HCT116 (cell line): ENCODE data around the gene CTSL. TPM values are rescaled to one million over a fixed set of nuclear protein-coding genes. Genes with fewer than 3 reads are reported as not detected.

Source experiments
- ATAC-seq: fragments of 200-7000 bp; cut with Tn5 transposase; 2 replicates; pipeline ENCODE4 v1.9.1; 2020; ENCODE audit warnings: mild to moderate bottlenecking, moderate library complexity
- BruUV-seq: library from RNA; stranded (reverse); fragments of 400-500 nt; replicated peaks from 2 replicates; lab custom pipeline; 2021; lab: Mats Ljungman, UMichigan
- CTCF ChIA-PET: fragments of 300-600 bp; sonication (Branson Sonifier 250); formaldehyde crosslinking; loops from one replicate; lab custom pipeline; 2021; ENCODE audit warnings: antibody characterized with exemption; lab: Charles Lee
- POLR2A ChIA-PET: fragments of 300-600, 350-600 bp; sonication (Branson Sonifier 250); formaldehyde crosslinking; loops from one replicate; lab custom pipeline; 2021; ENCODE audit warnings: antibody characterized with exemption; lab: Charles Lee
- RAD21 ChIA-PET, 2 experiments: fragments of 300-600 bp; sonication (Branson Sonifier 250); formaldehyde crosslinking; loops; one replicate each; lab custom pipeline; 2023; ENCODE audit warnings: low total read pairs in 2 of 2; ENCODE audit not compliant: uncharacterized antibody in 2 of 2, unreplicated experiment in 2 of 2, low non-redundant PET in 1 of 2; lab: Charles Lee
- DNase-seq: peaks from one replicate; pipeline ENCODE4 v3.0.0-alpha.2; 2010; ENCODE audit warnings: low read depth, low spot score
- H2AFZ ChIP-seq: fragments of 200-600 bp; shearing (Covaris generic), sonication (generic); 2 replicates; pipeline ENCODE4 v1.6.1; 2017; ENCODE audit warnings: low read depth, mixed run types, mixed read lengths, antibody characterized with exemption, low read length; ENCODE audit not compliant: poor library complexity, severe bottlenecking
- H3K27ac ChIP-seq: 2 replicates; pipeline ENCODE4 v1.5.1; 2012; ENCODE audit warnings: low read depth, low read length
- H3K27me3 ChIP-seq: fragments of 200-600 bp; sonication (generic); 2 replicates; pipeline ENCODE4 v1.6.1; 2016; ENCODE audit warnings: mixed run types, low read length, mixed read lengths; ENCODE audit not compliant: insufficient read depth
- H3K36me3 ChIP-seq, 2 experiments: fragments of 200-500 bp in 1 of 2; fragments of 200-600 bp in 1 of 2; sonication (Bioruptor generic) in 1 of 2; sonication (generic) in 1 of 2; 2 replicates each; pipeline versions ENCODE4 v1.5.1 to v1.6.1; 2014 to 2016; ENCODE audit warnings: low read length in 2 of 2, inconsistent platforms in 1 of 2, mixed read lengths in 1 of 2, mixed run types in 1 of 2; ENCODE audit not compliant: insufficient read depth in 2 of 2, control insufficient read depth in 1 of 2
- H3K4me1 ChIP-seq, 2 experiments: fragments of 200-600 bp in 1 of 2; sonication (generic) in 1 of 2; 2 replicates each; pipeline versions ENCODE4 v1.5.1 to v1.6.1; 2012 to 2017; ENCODE audit warnings: low read length in 2 of 2, inconsistent platforms in 1 of 2, mild to moderate bottlenecking in 1 of 2, mixed read lengths in 1 of 2, mixed run types in 1 of 2, moderate library complexity in 1 of 2; ENCODE audit not compliant: insufficient read depth in 2 of 2, control insufficient read depth in 1 of 2
- H3K4me2 ChIP-seq: fragments of 200-600 bp; sonication (generic); 2 replicates; pipeline ENCODE4 v1.6.1; 2017; ENCODE audit warnings: mixed run types, low read length, mixed read lengths
- H3K4me3 ChIP-seq, 2 experiments: fragments of 200-600 bp in 1 of 2; sonication (generic) in 1 of 2; replicated peaks in 1 of 2; 2 replicates each; pipeline ENCODE4 v1.5.1; 2011 to 2016; ENCODE audit warnings: low read length in 2 of 2, control low read depth in 1 of 2, low read depth in 1 of 2, mild to moderate bottlenecking in 1 of 2, mixed read lengths in 1 of 2, mixed run types in 1 of 2
- H3K79me2 ChIP-seq: fragments of 200-600 bp; sonication (generic); 2 replicates; pipeline ENCODE4 v1.6.1; 2017; ENCODE audit warnings: mild to moderate bottlenecking, mixed run types, low read length, moderate library complexity, mixed read lengths; ENCODE audit not compliant: insufficient read depth
- H3K9ac ChIP-seq: fragments of 200-600 bp; sonication (generic); 2 replicates; pipeline ENCODE4 v1.6.1; 2016; ENCODE audit warnings: low read length, mixed read lengths
- H3K9me2 ChIP-seq: fragments of 200-600 bp; sonication (generic), shearing (Covaris generic); 2 replicates; pipeline ENCODE4 v1.6.1; 2017; ENCODE audit warnings: mixed run types, mild to moderate bottlenecking, moderate library complexity; ENCODE audit not compliant: insufficient read depth
- H3K9me3 ChIP-seq, 2 experiments: fragments of 200-500 bp in 1 of 2; fragments of 200-600 bp in 1 of 2; sonication (Bioruptor generic) in 1 of 2; sonication (generic) in 1 of 2; 2 replicates each; pipeline ENCODE4 v1.6.1; 2014 to 2017; ENCODE audit warnings: low read length in 2 of 2, mixed read lengths in 2 of 2, inconsistent platforms in 1 of 2, low read depth in 1 of 2, mild to moderate bottlenecking in 1 of 2, mixed run types in 1 of 2, moderate library complexity in 1 of 2; ENCODE audit not compliant: control insufficient read depth in 1 of 2, insufficient read depth in 1 of 2
- H4K20me1 ChIP-seq: fragments of 200-600 bp; sonication (generic), shearing (Covaris generic); 2 replicates; pipeline ENCODE4 v1.6.1; 2017; ENCODE audit warnings: mixed run types, mild to moderate bottlenecking, moderate library complexity; ENCODE audit not compliant: insufficient read depth
- CBX3 ChIP-seq: IDR thresholded peaks from 2 replicates; pipeline ENCODE4 v1.6.1; 2012; ENCODE audit warnings: low read depth
- CEBPB ChIP-seq: IDR thresholded peaks from 2 replicates; pipeline ENCODE4 v1.6.1; 2012; ENCODE audit warnings: low read depth
- ELF1 ChIP-seq: IDR thresholded peaks from 2 replicates; pipeline ENCODE4 v1.6.1; 2012; ENCODE audit warnings: low read depth, borderline replicate concordance
- EZH2 ChIP-seq: fragments of 200-600 bp; sonication (generic); IDR thresholded peaks from 2 replicates; pipeline ENCODE4 v1.6.1; 2017; ENCODE audit warnings: antibody characterized with exemption, mixed run types
- EZH2phosphoT487 ChIP-seq: fragments of 200-600 bp; IDR thresholded peaks from 2 replicates; pipeline ENCODE4 v1.6.1; 2018; ENCODE audit warnings: antibody characterized with exemption, borderline replicate concordance
- POLR2A ChIP-seq: IDR thresholded peaks from 2 replicates; pipeline ENCODE4 v1.7.0; 2011; ENCODE audit warnings: borderline replicate concordance; ENCODE audit not compliant: insufficient read depth, insufficient read length; ENCODE audit errors: extremely low read depth
- POLR2AphosphoS5 ChIP-seq: IDR thresholded peaks from 2 replicates; pipeline ENCODE4 v1.6.1; 2011; ENCODE audit warnings: mild to moderate bottlenecking, low read depth, low read length, moderate library complexity
- SIN3A ChIP-seq: IDR thresholded peaks from 2 replicates; pipeline ENCODE4 v1.6.1; 2012; ENCODE audit warnings: low read depth
- SP1 ChIP-seq: IDR thresholded peaks from 2 replicates; pipeline ENCODE4 v1.6.1; 2012; ENCODE audit warnings: low read depth
- YY1 ChIP-seq: IDR thresholded peaks from 2 replicates; pipeline ENCODE4 v1.6.1; 2011; ENCODE audit warnings: low read length, low read depth, moderate library complexity, mild to moderate bottlenecking; ENCODE audit not compliant: insufficient replicate concordance; ENCODE audit errors: extremely low read depth
- intact Hi-C: fragments of 100-400 bp; cut with micrococcal nuclease; formaldehyde crosslinking; loops from 2 replicates; pipeline ENCODE4 v1.10.0; 2022
- total RNA-seq: library from RNA; stranded (reverse); gene quantifications from one replicate; pipeline ENCODE4 v1.2.1, GENCODE V29; 2021; ENCODE audit not compliant: unreplicated experiment
- TF ChIP-seq, protein P1 (sequence below): IDR thresholded peaks from 2 replicates; pipeline ENCODE4 v1.6.1; 2012; ENCODE audit warnings: low read depth
- TF ChIP-seq, protein P2 (sequence below), 3 experiments: fragments of 200-600 bp in 1 of 3; sonication (generic) in 1 of 3; IDR thresholded peaks in 2 of 3; conservative IDR thresholded peaks in 1 of 3; 2 replicates each; pipeline ENCODE4 v1.5.1; 2012 to 2017; ENCODE audit warnings: low read depth in 2 of 3, low read length in 2 of 3, antibody characterized with exemption in 1 of 3, borderline replicate concordance in 1 of 3, control low read depth in 1 of 3, mild to moderate bottlenecking in 1 of 3, mixed read lengths in 1 of 3, mixed run types in 1 of 3, moderate library complexity in 1 of 3; ENCODE audit not compliant: insufficient read depth in 1 of 3

CTSL gene
- total RNA-seq, 1 experiment from 2014 or later: 63.1 TPM

DNA sequence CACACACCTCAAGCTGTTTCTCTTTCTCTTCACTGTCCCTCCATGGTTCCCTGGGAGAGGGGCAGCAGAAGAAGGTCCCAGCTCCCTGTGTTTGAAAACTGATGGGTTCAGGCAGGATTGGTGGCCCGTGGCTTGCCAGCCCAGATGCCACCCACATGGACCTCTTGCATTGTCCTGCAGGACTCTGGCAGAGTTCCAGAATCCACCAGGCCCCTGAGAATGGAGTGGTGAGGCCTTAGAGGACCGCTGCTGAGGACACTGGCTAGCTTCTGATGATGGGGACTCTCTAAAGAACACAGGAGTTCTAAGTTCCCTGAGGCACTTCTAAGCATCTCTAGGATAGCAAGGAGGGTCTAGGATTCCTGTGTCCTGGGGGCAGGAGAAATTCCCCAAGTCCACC lies 24.8 kb downstream of the CTSL start:
- TF ChIP-seq CBX3: no peak
- intact Hi-C loops: no loop called here
- Histone ChIP-seq H4K20me1 (no peaks in the 10 kb centered on the region), H3K36me3 (no peaks in the 10 kb centered on the region), H3K4me2 (no peak overlapping the region), H3K9me3 (no peaks in the 10 kb centered on the region), H3K27me3 (no peaks in the 10 kb centered on the region), H3K27ac (no peak overlapping the region), H3K79me2 (no peaks in the 10 kb centered on the region), H3K4me3 (no peak overlapping the region), H3K9ac (no peak overlapping the region), H2AFZ (no peak overlapping the region), H3K9me2 (no peaks in the 10 kb centered on the region), H3K4me1 (no peaks in the 10 kb centered on the region)
- no peak for DNase-seq
- RAD21 ChIA-PET: no interaction called here
- BruUV-seq: no TSS peak
- POLR2A ChIA-PET: no interaction called here
- CTCF ChIA-PET: no interaction called here
- ATAC-seq: no peak

DNA sequence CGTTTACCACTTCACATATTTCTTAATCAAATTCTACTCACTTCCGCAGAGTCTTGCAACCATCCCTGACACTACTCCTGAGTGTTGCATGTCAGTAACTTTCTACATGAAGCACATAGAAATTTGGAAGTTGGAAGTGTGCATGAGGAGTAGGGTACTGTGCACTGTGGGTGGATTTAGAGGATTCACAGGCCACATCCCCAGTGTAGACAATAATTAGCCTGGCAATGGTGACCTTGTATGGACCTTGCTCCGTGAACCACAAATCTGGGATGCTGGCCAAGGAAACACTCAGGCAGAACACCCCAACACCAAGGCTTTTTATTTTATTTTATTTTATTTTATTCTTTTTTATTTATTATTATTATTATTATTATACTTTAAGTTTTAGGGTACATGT lies 25.5 kb downstream of the CTSL start:
- DNase-seq: no peak
- no peaks in the 10 kb centered on the region for H3K36me3 ChIP-seq
- TF ChIP-seq, protein P1, sequence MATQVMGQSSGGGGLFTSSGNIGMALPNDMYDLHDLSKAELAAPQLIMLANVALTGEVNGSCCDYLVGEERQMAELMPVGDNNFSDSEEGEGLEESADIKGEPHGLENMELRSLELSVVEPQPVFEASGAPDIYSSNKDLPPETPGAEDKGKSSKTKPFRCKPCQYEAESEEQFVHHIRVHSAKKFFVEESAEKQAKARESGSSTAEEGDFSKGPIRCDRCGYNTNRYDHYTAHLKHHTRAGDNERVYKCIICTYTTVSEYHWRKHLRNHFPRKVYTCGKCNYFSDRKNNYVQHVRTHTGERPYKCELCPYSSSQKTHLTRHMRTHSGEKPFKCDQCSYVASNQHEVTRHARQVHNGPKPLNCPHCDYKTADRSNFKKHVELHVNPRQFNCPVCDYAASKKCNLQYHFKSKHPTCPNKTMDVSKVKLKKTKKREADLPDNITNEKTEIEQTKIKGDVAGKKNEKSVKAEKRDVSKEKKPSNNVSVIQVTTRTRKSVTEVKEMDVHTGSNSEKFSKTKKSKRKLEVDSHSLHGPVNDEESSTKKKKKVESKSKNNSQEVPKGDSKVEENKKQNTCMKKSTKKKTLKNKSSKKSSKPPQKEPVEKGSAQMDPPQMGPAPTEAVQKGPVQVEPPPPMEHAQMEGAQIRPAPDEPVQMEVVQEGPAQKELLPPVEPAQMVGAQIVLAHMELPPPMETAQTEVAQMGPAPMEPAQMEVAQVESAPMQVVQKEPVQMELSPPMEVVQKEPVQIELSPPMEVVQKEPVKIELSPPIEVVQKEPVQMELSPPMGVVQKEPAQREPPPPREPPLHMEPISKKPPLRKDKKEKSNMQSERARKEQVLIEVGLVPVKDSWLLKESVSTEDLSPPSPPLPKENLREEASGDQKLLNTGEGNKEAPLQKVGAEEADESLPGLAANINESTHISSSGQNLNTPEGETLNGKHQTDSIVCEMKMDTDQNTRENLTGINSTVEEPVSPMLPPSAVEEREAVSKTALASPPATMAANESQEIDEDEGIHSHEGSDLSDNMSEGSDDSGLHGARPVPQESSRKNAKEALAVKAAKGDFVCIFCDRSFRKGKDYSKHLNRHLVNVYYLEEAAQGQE: no peak
- TF ChIP-seq POLR2A: no peak
- no peak for TF ChIP-seq EZH2phosphoT487
- TF ChIP-seq CEBPB: no peak
- no peak for TF ChIP-seq ELF1
- no peak for TF ChIP-seq EZH2
- TF ChIP-seq, protein P2, sequence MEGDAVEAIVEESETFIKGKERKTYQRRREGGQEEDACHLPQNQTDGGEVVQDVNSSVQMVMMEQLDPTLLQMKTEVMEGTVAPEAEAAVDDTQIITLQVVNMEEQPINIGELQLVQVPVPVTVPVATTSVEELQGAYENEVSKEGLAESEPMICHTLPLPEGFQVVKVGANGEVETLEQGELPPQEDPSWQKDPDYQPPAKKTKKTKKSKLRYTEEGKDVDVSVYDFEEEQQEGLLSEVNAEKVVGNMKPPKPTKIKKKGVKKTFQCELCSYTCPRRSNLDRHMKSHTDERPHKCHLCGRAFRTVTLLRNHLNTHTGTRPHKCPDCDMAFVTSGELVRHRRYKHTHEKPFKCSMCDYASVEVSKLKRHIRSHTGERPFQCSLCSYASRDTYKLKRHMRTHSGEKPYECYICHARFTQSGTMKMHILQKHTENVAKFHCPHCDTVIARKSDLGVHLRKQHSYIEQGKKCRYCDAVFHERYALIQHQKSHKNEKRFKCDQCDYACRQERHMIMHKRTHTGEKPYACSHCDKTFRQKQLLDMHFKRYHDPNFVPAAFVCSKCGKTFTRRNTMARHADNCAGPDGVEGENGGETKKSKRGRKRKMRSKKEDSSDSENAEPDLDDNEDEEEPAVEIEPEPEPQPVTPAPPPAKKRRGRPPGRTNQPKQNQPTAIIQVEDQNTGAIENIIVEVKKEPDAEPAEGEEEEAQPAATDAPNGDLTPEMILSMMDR (IDR thresholded peaks at IDR 0.05 in 2 of 3, conservative IDR thresholded peaks at IDR 0.05 in 1 of 3; ENCODE audit: borderline replicate concordance in 1 of 3, insufficient read depth in 1 of 3, low read depth in 2 of 3, low read length in 2 of 3): no peak
- TF ChIP-seq YY1: no peak
- no peak for TF ChIP-seq SP1
- TF ChIP-seq POLR2AphosphoS5: no peak
- no peak for TF ChIP-seq SIN3A
- H3K27ac ChIP-seq: no peak overlapping the region
- intact Hi-C loops: no loop called here
- no peak overlapping the region for H3K4me3 ChIP-seq
- CTCF ChIA-PET: no interaction called here
- no TSS peak for BruUV-seq
- H3K9me3 ChIP-seq: no peaks in the 10 kb centered on the region
- RAD21 ChIA-PET: no interaction called here
- H3K79me2 ChIP-seq: no peaks in the 10 kb centered on the region
- no peaks in the 10 kb centered on the region for H3K27me3 ChIP-seq
- H4K20me1 ChIP-seq: no peaks in the 10 kb centered on the region
- ATAC-seq: no peak
- H2AFZ ChIP-seq: no peak overlapping the region
- no peaks in the 10 kb centered on the region for H3K9me2 ChIP-seq
- no peaks in the 10 kb centered on the region for H3K4me1 ChIP-seq
- H3K4me2 ChIP-seq: no peak overlapping the region
- H3K9ac ChIP-seq: no peak overlapping the region
- POLR2A ChIA-PET: no interaction called here
